ENCODE results near the gene CACNA2D3. TPM values are rescaled to one million over a fixed set of nuclear protein-coding genes. Genes with fewer than 3 reads are reported as not detected.

Gene CACNA2D3
- total RNA-seq, 3 donors from 2014 or later, result not detected

GRCh38 chr3:54198556-54198955 is 76.2 kb downstream of the CACNA2D3 start:
- Mint-ChIP-seq H3K9me3 (no peaks in the 10 kb centered on the region), H3K4me1 (ENCODE audit: low read depth) (no peaks in the 10 kb centered on the region), H3K4me3 (no peak overlapping the region), H3K36me3 (ENCODE audit: insufficient read depth) (no peaks in the 10 kb centered on the region), H3K27me3 (ENCODE audit: low read depth) (no peaks in the 10 kb centered on the region)
- ATAC-seq (no peak), DNase-seq (no peak)

DNA sequence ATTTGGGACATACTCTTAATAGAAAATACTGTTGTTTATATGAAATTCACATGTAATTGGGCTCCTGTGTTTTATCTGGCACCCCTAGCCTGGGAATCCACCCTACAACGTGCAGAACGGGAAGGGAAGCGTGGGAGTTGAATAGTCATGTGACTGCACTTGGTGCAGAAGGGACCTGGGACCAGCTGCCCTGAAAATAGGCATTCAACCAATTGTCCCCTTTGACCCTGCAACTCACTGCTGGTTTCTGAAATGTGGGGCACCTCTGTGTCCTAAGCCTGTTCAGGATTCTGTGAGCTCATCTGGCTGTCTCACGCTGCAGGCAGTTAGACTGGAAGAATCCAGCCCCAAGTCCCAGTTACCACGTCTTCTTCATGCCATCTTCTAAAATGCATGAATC is 79.7 kb downstream of the CACNA2D3 start:
- no peak overlapping the region for H3K4me3 Mint-ChIP-seq
- H3K36me3 Mint-ChIP-seq (ENCODE audit: insufficient read depth), result no peaks in the 10 kb centered on the region
- peaks cover 2% of the 10 kb centered on the region for H3K27me3 Mint-ChIP-seq (ENCODE audit: low read depth)
- no peak for ATAC-seq
- no peaks in the 10 kb centered on the region for H3K9me3 Mint-ChIP-seq
- H3K4me1 Mint-ChIP-seq (ENCODE audit: low read depth), result no peaks in the 10 kb centered on the region
- no peak for DNase-seq

DNA sequence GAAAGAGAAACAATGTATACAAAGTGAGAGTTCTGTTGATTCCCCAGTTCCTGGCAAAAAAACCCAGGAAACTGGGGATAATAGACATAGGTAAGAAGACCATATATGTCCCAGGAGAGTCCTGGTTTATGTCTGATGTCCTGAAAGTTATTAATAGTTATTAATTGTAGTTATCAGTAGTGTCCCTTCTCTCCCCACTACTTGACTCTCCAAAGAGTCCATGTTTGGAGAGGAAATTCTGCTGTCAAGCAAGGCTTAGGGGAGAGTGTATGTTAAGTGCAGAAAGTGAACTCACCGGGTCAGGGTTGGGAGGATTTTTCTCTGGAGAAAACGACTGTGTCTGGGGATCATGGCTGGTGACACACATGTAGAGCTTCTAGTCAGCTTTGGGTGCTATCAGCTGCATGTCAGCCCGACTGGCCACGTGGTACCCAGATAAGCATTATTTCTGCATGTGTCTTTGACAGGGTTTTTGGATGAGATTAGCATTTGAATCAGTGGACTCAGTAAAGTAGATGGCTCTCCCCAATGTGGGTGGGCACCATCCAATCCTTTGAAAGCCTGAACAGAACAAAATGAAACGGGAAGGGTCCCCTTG is 80.4 kb downstream of the CACNA2D3 start:
- Mint-ChIP-seq H3K4me3 (no peak overlapping the region), H3K36me3 (ENCODE audit: insufficient read depth) (no peaks in the 10 kb centered on the region), H3K4me1 (ENCODE audit: low read depth) (no peaks in the 10 kb centered on the region), H3K27me3 (ENCODE audit: low read depth) (peaks cover 2% of the 10 kb centered on the region), H3K9me3 (no peaks in the 10 kb centered on the region)
- ATAC-seq (no peak), DNase-seq (no peak)

- no peak for DNase-seq
- peaks cover 2% of the 10 kb centered on the region for H3K27me3 Mint-ChIP-seq (ENCODE audit: low read depth)
- H3K36me3 Mint-ChIP-seq (ENCODE audit: insufficient read depth), result no peaks in the 10 kb centered on the region
- no peaks in the 10 kb centered on the region for H3K4me1 Mint-ChIP-seq (ENCODE audit: low read depth)
- no peak overlapping the region for H3K4me3 Mint-ChIP-seq
- ATAC-seq, result no peak
- peaks cover 11% of the 10 kb centered on the region for H3K9me3 Mint-ChIP-seq
Measured at GRCh38 chr3:54206874-54207273, 84.5 kb downstream of the CACNA2D3 start.

DNA sequence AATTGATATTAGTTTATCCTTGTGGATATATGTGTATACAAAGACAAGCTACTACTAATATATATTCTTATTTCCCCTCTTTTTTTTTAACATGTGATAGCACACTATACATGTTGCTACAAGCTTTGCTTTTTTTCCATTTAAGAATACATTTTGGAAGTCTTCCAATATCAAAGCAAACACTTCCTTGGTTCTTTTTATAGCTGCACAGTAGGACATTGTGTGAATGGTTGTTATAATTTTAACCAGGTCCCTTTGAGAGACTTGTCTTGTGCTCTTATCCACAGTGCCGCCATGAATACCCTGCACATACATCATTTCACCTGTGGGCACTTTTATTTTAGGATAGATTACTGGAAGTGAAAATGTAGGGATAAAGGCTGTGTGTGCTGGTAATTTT is 88.7 kb downstream of the CACNA2D3 start:
- ATAC-seq (no peak), DNase-seq (no peak)
- Mint-ChIP-seq H3K4me3 (no peak overlapping the region), H3K27me3 (ENCODE audit: low read depth) (no peaks in the 10 kb centered on the region), H3K9me3 (peaks cover 11% of the 10 kb centered on the region), H3K4me1 (ENCODE audit: low read depth) (no peaks in the 10 kb centered on the region), H3K36me3 (ENCODE audit: insufficient read depth) (no peaks in the 10 kb centered on the region)

GRCh38 chr3:54212723-54213122 is 90.4 kb downstream of the CACNA2D3 start:
- H3K4me1 Mint-ChIP-seq (ENCODE audit: low read depth), result no peaks in the 10 kb centered on the region
- H3K4me3 Mint-ChIP-seq, result no peak overlapping the region
- ATAC-seq, result no peak
- no peak for DNase-seq
- no peaks in the 10 kb centered on the region for H3K36me3 Mint-ChIP-seq (ENCODE audit: insufficient read depth)
- H3K9me3 Mint-ChIP-seq, result peaks cover 11% of the 10 kb centered on the region
- H3K27me3 Mint-ChIP-seq (ENCODE audit: low read depth), result no peaks in the 10 kb centered on the region

- ATAC-seq, result no peak
- peaks cover 6% of the 10 kb centered on the region for H3K9me3 Mint-ChIP-seq
- no peaks in the 10 kb centered on the region for H3K4me1 Mint-ChIP-seq (ENCODE audit: low read depth)
- DNase-seq, result no peak
- H3K36me3 Mint-ChIP-seq (ENCODE audit: insufficient read depth), result no peaks in the 10 kb centered on the region
- H3K27me3 Mint-ChIP-seq (ENCODE audit: low read depth), result no peaks in the 10 kb centered on the region
- H3K4me3 Mint-ChIP-seq, result no peak overlapping the region
Measured at GRCh38 chr3:54213907-54214306, 91.6 kb downstream of the CACNA2D3 start.

DNA sequence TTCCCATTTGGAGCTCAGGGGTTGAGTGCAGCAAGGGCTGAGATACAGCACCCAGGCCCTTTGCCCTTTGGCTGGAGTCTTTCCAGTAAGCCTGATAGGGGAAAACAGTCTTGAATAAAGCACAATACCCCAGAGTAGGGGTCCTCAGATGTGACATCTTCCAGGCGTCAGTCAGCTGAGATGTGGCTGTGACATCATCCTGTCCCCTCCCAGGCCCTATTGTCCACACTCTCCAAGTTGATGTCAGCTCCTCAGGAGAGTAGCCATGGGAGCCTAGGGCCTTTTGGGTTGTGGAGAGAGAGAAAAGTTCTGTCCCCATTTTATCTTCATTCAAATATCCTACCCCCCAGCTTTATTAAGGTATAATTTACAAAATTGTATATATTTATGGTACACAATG is 92.5 kb downstream of the CACNA2D3 start:
- Mint-ChIP-seq H3K4me3 (no peak overlapping the region), H3K36me3 (ENCODE audit: insufficient read depth) (no peaks in the 10 kb centered on the region), H3K27me3 (ENCODE audit: low read depth) (no peaks in the 10 kb centered on the region), H3K4me1 (ENCODE audit: low read depth) (no peaks in the 10 kb centered on the region), H3K9me3 (peaks cover 3% of the 10 kb centered on the region)
- ATAC-seq (no peak), DNase-seq (no peak)

DNA sequence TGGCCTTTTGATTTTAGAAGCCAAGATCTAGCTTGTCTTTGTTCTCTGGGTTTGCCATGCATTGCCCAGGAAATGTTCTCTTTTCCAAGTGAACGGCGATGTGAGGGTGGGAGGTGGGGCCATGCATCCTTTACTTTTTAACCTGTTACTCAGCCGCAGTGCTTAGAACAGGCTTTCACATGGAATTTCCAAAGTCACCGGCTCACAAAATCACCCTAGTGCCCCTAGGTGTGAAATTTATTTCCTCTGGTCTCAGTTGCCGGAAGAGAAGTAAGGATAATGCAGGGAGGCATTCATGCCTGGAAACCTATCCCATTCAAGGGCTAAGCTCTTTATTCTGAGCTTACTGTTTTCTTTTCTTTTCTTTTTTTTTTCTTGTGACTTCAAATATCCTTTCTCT is 93.2 kb downstream of the CACNA2D3 start:
- H3K27me3 Mint-ChIP-seq (ENCODE audit: low read depth), result no peaks in the 10 kb centered on the region
- H3K4me3 Mint-ChIP-seq, result no peak overlapping the region
- peaks cover 3% of the 10 kb centered on the region for H3K9me3 Mint-ChIP-seq
- ATAC-seq, result no peak
- no peaks in the 10 kb centered on the region for H3K36me3 Mint-ChIP-seq (ENCODE audit: insufficient read depth)
- DNase-seq, result no peak
- no peaks in the 10 kb centered on the region for H3K4me1 Mint-ChIP-seq (ENCODE audit: low read depth)

DNA sequence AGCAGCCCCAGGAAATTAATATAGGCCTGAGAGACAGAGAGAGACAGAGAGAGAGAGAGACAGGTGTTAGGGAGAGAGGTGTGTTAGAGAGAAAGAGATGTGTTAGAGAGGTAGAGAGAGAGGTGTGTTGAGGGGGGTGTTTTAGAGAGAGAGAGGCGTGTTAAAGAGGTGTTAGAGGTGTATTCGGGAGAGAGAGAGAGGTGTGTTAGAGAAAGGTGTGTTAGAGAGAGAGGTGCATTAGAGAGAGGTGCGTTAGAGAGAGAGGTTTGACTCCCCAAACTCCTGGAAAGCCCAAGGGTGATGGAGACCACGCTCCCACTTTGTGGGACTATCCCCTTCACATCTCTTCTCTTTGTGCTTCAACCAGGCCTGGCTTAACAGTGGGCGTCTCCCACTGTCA is 95.5 kb downstream of the CACNA2D3 start:
- no peak overlapping the region for H3K4me3 Mint-ChIP-seq
- no peaks in the 10 kb centered on the region for H3K9me3 Mint-ChIP-seq
- no peak for ATAC-seq
- H3K36me3 Mint-ChIP-seq (ENCODE audit: insufficient read depth), result no peaks in the 10 kb centered on the region
- DNase-seq, result no peak
- H3K27me3 Mint-ChIP-seq (ENCODE audit: low read depth), result no peaks in the 10 kb centered on the region
- H3K4me1 Mint-ChIP-seq (ENCODE audit: low read depth), result no peaks in the 10 kb centered on the region

- H3K4me3 Mint-ChIP-seq, result no peak overlapping the region
- no peaks in the 10 kb centered on the region for H3K27me3 Mint-ChIP-seq (ENCODE audit: low read depth)
- no peaks in the 10 kb centered on the region for H3K36me3 Mint-ChIP-seq (ENCODE audit: insufficient read depth)
- no peak for ATAC-seq
- no peaks in the 10 kb centered on the region for H3K9me3 Mint-ChIP-seq
- no peaks in the 10 kb centered on the region for H3K4me1 Mint-ChIP-seq (ENCODE audit: low read depth)
- DNase-seq, result no peak
Measured at GRCh38 chr3:54222316-54222715, 100.0 kb downstream of the CACNA2D3 start.

GRCh38 chr3:54223063-54223462 is 100.7 kb downstream of the CACNA2D3 start:
- Mint-ChIP-seq H3K4me3 (no peak overlapping the region), H3K4me1 (ENCODE audit: low read depth) (no peaks in the 10 kb centered on the region), H3K36me3 (ENCODE audit: insufficient read depth) (no peaks in the 10 kb centered on the region), H3K27me3 (ENCODE audit: low read depth) (no peaks in the 10 kb centered on the region), H3K9me3 (no peaks in the 10 kb centered on the region)
- ATAC-seq (no peak), DNase-seq (no peak)

- Mint-ChIP-seq H3K4me3 (no peak overlapping the region), H3K9me3 (no peaks in the 10 kb centered on the region), H3K36me3 (ENCODE audit: insufficient read depth) (no peaks in the 10 kb centered on the region), H3K27me3 (ENCODE audit: low read depth) (no peaks in the 10 kb centered on the region), H3K4me1 (ENCODE audit: low read depth) (no peaks in the 10 kb centered on the region)
- no peak for DNase-seq
- ATAC-seq, result no peak
Measured at GRCh38 chr3:54225841-54226528, 103.6 kb downstream of the CACNA2D3 start.

- DNase-seq (no peak), ATAC-seq (no peak)
- H3K36me3 Mint-ChIP-seq (ENCODE audit: insufficient read depth), result no peaks in the 10 kb centered on the region
- no peaks in the 10 kb centered on the region for H3K27me3 Mint-ChIP-seq (ENCODE audit: low read depth)
- H3K4me3 Mint-ChIP-seq, result no peak overlapping the region
- H3K9me3 Mint-ChIP-seq, result no peaks in the 10 kb centered on the region
- H3K4me1 Mint-ChIP-seq (ENCODE audit: low read depth), result no peaks in the 10 kb centered on the region
Measured at GRCh38 chr3:54228806-54229205, 106.5 kb downstream of the CACNA2D3 start.

GRCh38 chr3:54232618-54233017 is 110.3 kb downstream of the CACNA2D3 start:
- H3K4me1 Mint-ChIP-seq (ENCODE audit: low read depth), result no peaks in the 10 kb centered on the region
- H3K36me3 Mint-ChIP-seq (ENCODE audit: insufficient read depth), result no peaks in the 10 kb centered on the region
- ATAC-seq, result no peak
- DNase-seq, result no peak
- H3K9me3 Mint-ChIP-seq, result no peaks in the 10 kb centered on the region
- H3K27me3 Mint-ChIP-seq (ENCODE audit: low read depth), result no peaks in the 10 kb centered on the region
- H3K4me3 Mint-ChIP-seq, result no peak overlapping the region

Measured in activated T-cell treated with anti-CD3 and anti-CD28 coated beads, Interleukin-2, amount 50 U/mL, for 4 hours (primary cell).